Heart right ventricle (tissue), 16 donors: ENCODE results near the gene KNCN. TPM values are rescaled to one million over a fixed set of nuclear protein-coding genes. Genes with fewer than 3 reads are reported as not detected.

Source experiments
- ATAC-seq, 8 donors: fragments of 200-7000 bp; cut with Tn5 transposase; one replicate each; pipeline ENCODE4 v1.9.1; 2020; ENCODE audit warnings: mild to moderate bottlenecking in 8 of 8, moderate library complexity in 8 of 8, moderate number of reproducible peaks in 1 of 8
- DNase-seq, 2 donors: peaks; one replicate each; pipeline ENCODE4 v3.0.0-alpha.2; 2020
- H3K27ac ChIP-seq, 10 donors: fragments of 200-600 bp; sonication (generic) in 2 of 10; one replicate each; pipeline versions ENCODE4 v1.5.0 to v1.8.0; 2020 to 2022; ENCODE audit warnings: mild to moderate bottlenecking in 3 of 10
- H3K27me3 ChIP-seq, 7 donors: fragments of 200-600 bp; one replicate each; pipeline ENCODE4 v1.8.0; 2021 to 2022; ENCODE audit warnings: mild to moderate bottlenecking in 2 of 7
- H3K36me3 ChIP-seq, 9 donors: fragments of 200-600 bp; sonication (generic) in 1 of 9; one replicate each; pipeline versions ENCODE4 v1.5.0 to v1.8.0; 2020 to 2022; ENCODE audit warnings: mild to moderate bottlenecking in 2 of 9
- H3K4me1 ChIP-seq, 9 donors: fragments of 200-600 bp; sonication (generic) in 1 of 9; one replicate each; pipeline versions ENCODE4 v1.5.0 to v1.8.0; 2020 to 2022; ENCODE audit warnings: mild to moderate bottlenecking in 4 of 9
- H3K4me3 ChIP-seq, 10 donors: fragments of 200-600 bp; sonication (generic) in 2 of 10; one replicate each; pipeline versions ENCODE4 v1.5.0 to v1.8.0; 2020 to 2022; ENCODE audit warnings: mild to moderate bottlenecking in 7 of 10, moderate library complexity in 2 of 10
- H3K9me3 ChIP-seq, 11 donors: fragments of 200-600 bp in 10 of 11; sonication (generic) in 2 of 11; one replicate each; pipeline versions ENCODE4 v1.5.0 to v1.8.0; 2013 to 2022; ENCODE audit warnings: mild to moderate bottlenecking in 2 of 11, control low read depth in 1 of 11, moderate library complexity in 1 of 11
- WGBS, 2 donors: extraction: QIAGEN DNeasy Blood & Tissue Kit; methylation state at CpG; one replicate each; pipeline ENCODE4 v1.1.7; 2013; ENCODE audit warnings: inconsistent platforms in 1 of 2; 5-methylcytosine and 5-hydroxymethylcytosine counted together
- intact Hi-C, 10 donors: fragments of 100-400 bp; cut with DNase I; formaldehyde crosslinking; loops; one replicate each; pipeline versions ENCODE4 v1.11.1 to v1.14.2; 2022
- polyA plus RNA-seq, 2 donors: library from polyadenylated mRNA; stranded (reverse); fragments of 200-250 nt; gene quantifications; one replicate each; pipeline ENCODE4 v1.2.3, GENCODE V29; 2013
- total RNA-seq, 10 donors: library from RNA; stranded (reverse); fragmentation: NEBNext Ultra II Directional in 3 of 10; extraction: Animal tissue kit (Norgen Biotek cat#: 25700) in 3 of 10; gene quantifications; one replicate each; pipeline versions ENCODE4 v1.2.1 to v1.2.4, GENCODE V29; 2021 to 2023
- TF ChIP-seq, protein P1 (sequence below), 9 donors: fragments of 200-600 bp; sonication (generic) in 2 of 9; IDR thresholded peaks; one replicate each; pipeline versions ENCODE4 v1.5.0 to v1.8.0; 2021 to 2022; ENCODE audit warnings: antibody characterized with exemption in 9 of 9, mild to moderate bottlenecking in 5 of 9, moderate library complexity in 1 of 9
- donor health status: Arrhythmogenic right ventricular cardiomyopathy.
- donor health status: ischemic (EF 13 %, LVEDD 7.1; RV severe dilation, severe dysfunction).
- donor health status: healthy with polysubstance abuse.
- donor health status: DM: no; HTN: yes; CAD: no.
- donor health status: DM: no; HTN: no; CAD: no.
- donor health status: ischemic (EF 25% LVEDD 6.9; RV normal size, moderate dysfunction).
- donor health status: ischemic (EF 25% LVEDD 5.7; RV mildly dilated, moderate dysfunction).
- donor health status: healthy.
- donor health status: DM: yes; HTN: yes; CAD: no.
- donor health status: Ischemic cardiomyopathy.
- donor health status: ischemic (EF 35%, LVEDD 5.7; RV mildly dilated, moderate dysfunction).
- donor health status: nonischemic (EF 11% LVEDD 7.7; RV severe dilation, severe dysfunction).
- donor health status: DM: yes; HTN: yes; CAD: no.
- donor health status: PGD.
- donor health status: ischemic (EF 29% LVEDD 5.4; RV normal size, mild dysfunction).
- donor health status: nonischemic (EF 23%, LVEDD 6.1; RV moderate dilation, normal function).

The KNCN gene
- total and polyA plus RNA-seq, 12 donors = not detected

DNA sequence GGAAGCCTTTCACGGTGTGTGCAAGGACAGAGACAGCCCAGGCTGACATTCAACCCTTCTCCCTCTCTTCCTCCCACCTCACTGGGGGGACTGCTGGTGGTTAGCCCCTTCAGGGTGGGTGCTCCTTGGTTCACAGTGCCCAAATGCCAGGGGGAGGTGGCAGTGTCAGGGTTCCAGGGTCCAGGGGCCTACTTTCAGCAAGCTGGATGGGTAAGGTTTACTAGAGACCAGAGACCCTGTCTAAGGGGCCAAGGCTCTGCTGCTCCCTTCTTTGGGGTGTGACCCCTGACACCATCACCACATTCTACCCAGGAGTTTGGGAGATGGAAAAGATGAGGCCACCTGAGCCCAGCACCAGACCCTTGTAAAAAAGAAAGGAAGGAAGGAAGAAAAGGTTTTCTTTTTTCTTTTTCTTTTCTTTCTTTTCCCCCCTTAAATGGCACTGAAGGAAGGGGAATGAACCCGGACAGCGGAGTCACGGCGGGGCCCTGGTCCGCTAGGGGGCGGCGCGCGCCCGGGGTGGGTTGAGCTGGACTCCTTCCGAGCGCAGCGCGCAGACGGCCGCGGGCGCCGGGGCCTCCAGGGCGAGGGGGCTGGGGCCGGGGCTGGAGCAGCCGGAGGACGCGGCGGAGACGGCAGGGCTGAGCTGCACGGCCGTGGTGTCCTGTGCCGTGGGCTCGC lies 18.8 kb downstream of the KNCN start:
- DNase-seq = peak; percentile 40 to 78
- peaks cover 0 to 73% (median 54%) of the 10 kb centered on the region in 7 donors for H3K27me3 ChIP-seq
- intact Hi-C loops = loop anchor here in 9 of 10 donors (2.0 to 10.0 kb wide), 5 partner anchors 125 to 195 kb away; no protein-coding TSS in a partner anchor

DNA sequence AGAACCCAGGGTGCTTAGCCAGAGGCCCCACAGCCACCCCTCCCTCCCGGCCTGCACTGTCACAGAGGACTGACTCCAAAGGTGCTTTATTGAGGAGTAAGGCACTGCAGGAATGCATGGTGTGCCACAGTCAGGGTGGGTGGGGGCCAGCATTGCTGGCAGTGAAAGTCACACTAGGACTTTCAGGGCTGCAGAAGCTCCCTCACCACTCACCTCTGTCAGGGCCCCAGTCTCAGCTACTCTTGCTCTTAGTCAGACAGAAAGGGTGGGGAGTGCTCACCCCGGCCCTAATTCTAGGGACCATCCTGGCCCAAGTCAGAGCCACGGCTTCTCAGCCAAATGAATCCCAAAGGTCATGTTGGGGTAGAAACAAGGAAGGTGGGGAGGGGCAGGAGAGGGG lies 19.4 kb downstream of the KNCN start:
- TF ChIP-seq, protein P1, sequence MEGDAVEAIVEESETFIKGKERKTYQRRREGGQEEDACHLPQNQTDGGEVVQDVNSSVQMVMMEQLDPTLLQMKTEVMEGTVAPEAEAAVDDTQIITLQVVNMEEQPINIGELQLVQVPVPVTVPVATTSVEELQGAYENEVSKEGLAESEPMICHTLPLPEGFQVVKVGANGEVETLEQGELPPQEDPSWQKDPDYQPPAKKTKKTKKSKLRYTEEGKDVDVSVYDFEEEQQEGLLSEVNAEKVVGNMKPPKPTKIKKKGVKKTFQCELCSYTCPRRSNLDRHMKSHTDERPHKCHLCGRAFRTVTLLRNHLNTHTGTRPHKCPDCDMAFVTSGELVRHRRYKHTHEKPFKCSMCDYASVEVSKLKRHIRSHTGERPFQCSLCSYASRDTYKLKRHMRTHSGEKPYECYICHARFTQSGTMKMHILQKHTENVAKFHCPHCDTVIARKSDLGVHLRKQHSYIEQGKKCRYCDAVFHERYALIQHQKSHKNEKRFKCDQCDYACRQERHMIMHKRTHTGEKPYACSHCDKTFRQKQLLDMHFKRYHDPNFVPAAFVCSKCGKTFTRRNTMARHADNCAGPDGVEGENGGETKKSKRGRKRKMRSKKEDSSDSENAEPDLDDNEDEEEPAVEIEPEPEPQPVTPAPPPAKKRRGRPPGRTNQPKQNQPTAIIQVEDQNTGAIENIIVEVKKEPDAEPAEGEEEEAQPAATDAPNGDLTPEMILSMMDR (IDR thresholded peaks at IDR 0.05) = no peak
- Histone ChIP-seq H3K27me3 (peaks cover 0 to 76% (median 54%) of the 10 kb centered on the region in 7 donors), H3K27ac (no peak overlapping the region), H3K4me3 (no peak overlapping the region), H3K4me1 (peaks cover 0 to 11% (median 4%) of the 10 kb centered on the region in 9 donors), H3K36me3 (no peaks in the 10 kb centered on the region), H3K9me3 (no peaks in the 10 kb centered on the region)
- ATAC-seq (no peak), DNase-seq (no peak)
- intact Hi-C loops = loop anchor here in 9 of 10 donors (2.0 to 10.0 kb wide), 5 partner anchors 125 to 195 kb away; no protein-coding TSS in a partner anchor
- WGBS, 2 donors = 60 to 73% methylated on average over 3 of the region's 3 CpGs

More for the DNA sequence above, 18.8 kb downstream of the KNCN start:
- Histone ChIP-seq H3K4me3 (peak overlapping the region in 9 of 10 donors; percentile 25 to 49 (median 36)), H3K27ac (peak overlapping the region in 4 of 10 donors; percentile 25 to 76 (median 48)), H3K4me1 (peaks cover 0 to 11% (median 4%) of the 10 kb centered on the region in 9 donors), H3K9me3 (no peaks in the 10 kb centered on the region), H3K36me3 (no peaks in the 10 kb centered on the region)
- peak; percentile 75 to 88 (median 80) for ATAC-seq
- TF ChIP-seq, protein P1 (IDR thresholded peaks at IDR 0.05) = peak; percentile 40 to 83 (median 72)
- 1 to 3% methylated on average over 28 to 31 of the region's 31 CpGs for WGBS, 2 donors

DNA sequence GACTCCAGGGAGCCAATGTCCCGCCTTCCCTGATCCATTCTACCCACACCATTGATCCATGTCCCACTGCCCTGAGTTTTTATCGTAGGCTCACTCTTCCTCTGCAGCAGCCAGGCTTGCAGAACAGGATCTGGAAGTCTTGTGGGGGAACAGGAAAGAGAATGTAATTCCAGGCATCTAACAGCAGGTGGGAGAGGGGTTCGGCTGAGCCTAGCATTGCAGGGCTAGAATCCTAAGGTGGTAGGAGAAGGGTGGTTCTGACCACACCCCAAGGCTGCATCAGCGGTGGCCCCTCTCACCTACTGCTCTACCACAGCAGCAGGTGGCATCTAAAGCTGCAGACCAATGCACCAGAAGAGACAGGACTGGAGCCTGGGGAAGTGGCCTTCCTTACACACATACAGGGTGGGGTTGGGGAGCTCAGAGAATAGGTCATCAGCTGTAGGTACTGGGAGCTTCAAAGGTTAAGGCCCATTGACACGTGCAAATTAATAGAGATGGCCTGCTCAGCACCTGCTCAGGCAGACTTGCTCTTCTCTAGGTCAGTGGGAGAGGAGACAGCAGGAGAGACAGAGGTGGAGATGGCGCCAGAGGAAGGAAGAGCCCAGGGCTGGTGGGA lies 20.5 kb downstream of the KNCN start:
- TF ChIP-seq, protein P1 (IDR thresholded peaks at IDR 0.05) = no peak
- Histone ChIP-seq H3K27me3 (peaks cover 0 to 81% (median 61%) of the 10 kb centered on the region in 7 donors), H3K9me3 (no peaks in the 10 kb centered on the region), H3K4me1 (peaks cover 0 to 11% (median 4%) of the 10 kb centered on the region in 9 donors), H3K4me3 (no peak overlapping the region), H3K27ac (no peak overlapping the region), H3K36me3 (no peaks in the 10 kb centered on the region)
- no peak for DNase-seq
- WGBS, 2 donors = 58 to 59% methylated on average over 6 of the region's 6 CpGs
- no peak for ATAC-seq
- intact Hi-C loops = loop anchor here in 7 of 10 donors (5.0 to 10.0 kb wide), 4 partner anchors 124 to 196 kb away; no protein-coding TSS in a partner anchor

DNA sequence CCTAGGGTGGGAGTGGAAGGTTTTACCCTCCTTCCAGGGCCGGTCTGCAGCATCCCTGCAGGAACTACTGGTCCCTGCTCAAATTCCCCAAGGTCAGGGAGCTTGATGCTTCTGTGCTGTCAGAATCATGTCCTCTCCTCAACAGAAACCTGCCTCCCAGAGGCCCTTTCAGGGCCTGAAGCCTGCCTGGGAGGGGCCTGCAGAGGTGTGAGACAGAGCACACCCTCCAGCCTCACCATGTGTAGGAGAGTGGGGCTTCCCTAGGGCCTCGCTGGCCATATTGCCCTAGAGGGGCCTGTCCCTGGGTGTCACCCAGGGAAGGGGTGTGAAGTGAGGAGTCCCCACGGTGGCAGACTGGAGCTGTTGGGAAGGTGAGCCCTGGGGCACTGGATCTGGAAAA lies 21.1 kb downstream of the KNCN start:
- TF ChIP-seq, protein P1 (IDR thresholded peaks at IDR 0.05) = no peak
- intact Hi-C loops = loop anchor here in 7 of 10 donors (5.0 to 10.0 kb wide), 4 partner anchors 123 to 197 kb away; no protein-coding TSS in a partner anchor
- H3K27me3 ChIP-seq = peaks cover 0 to 85% (median 63%) of the 10 kb centered on the region in 7 donors
- ATAC-seq (no peak), DNase-seq (no peak)
- no peaks in the 10 kb centered on the region for H3K36me3 ChIP-seq
- H3K9me3 ChIP-seq = no peaks in the 10 kb centered on the region
- WGBS, 2 donors = 54 to 62% methylated on average over 3 of the region's 3 CpGs
- H3K4me3 ChIP-seq = no peak overlapping the region
- no peak overlapping the region for H3K27ac ChIP-seq
- peaks cover 0 to 11% (median 4%) of the 10 kb centered on the region in 9 donors for H3K4me1 ChIP-seq
